Caco-2 (cell line): ENCODE data around the gene DDX60. TPM values are rescaled to one million over a fixed set of nuclear protein-coding genes. Genes with fewer than 3 reads are reported as not detected.

Experiments
- BruUV-seq: library from RNA; stranded (reverse); fragments of 400-500 nt; replicated peaks from 2 replicates; lab custom pipeline; 2021; lab: Mats Ljungman, UMichigan
- CTCF ChIA-PET: fragments of 300-600 bp; sonication (Branson Sonifier 250); formaldehyde crosslinking; loops from one replicate; lab custom pipeline; 2022; ENCODE audit warnings: antibody characterized with exemption; lab: Charles Lee
- POLR2A ChIA-PET: fragments of 300-600 bp; sonication (Branson Sonifier 250); formaldehyde crosslinking; loops from one replicate; lab custom pipeline; 2022; ENCODE audit warnings: antibody characterized with exemption; lab: Charles Lee
- DNase-seq, 2 experiments: peaks; one replicate each; pipeline versions ENCODE4 v3.0.0 to v3.0.0-alpha.2; 2020 to 2022
- H3K27me3 ChIP-seq: replicated peaks from 2 replicates; pipeline ENCODE4 v1.6.0; 2011; ENCODE audit warnings: low read length; ENCODE audit not compliant: control insufficient read depth, insufficient read depth
- H3K36me3 ChIP-seq: 2 replicates; pipeline ENCODE4 v1.5.1; 2011; ENCODE audit warnings: low read length; ENCODE audit not compliant: control insufficient read depth, insufficient read depth
- H3K4me1 ChIP-seq: fragments of 250-450 bp; sonication (Bioruptor Pico); 2 replicates; pipeline ENCODE4 v1.5.1; 2020; ENCODE audit warnings: mild to moderate bottlenecking
- H3K4me3 ChIP-seq: 2 replicates; pipeline ENCODE4 v1.5.1; 2011; ENCODE audit warnings: low read depth, mild to moderate bottlenecking, control low read depth, low read length
- H3K9me3 ChIP-seq: fragments of 250-450 bp; sonication (Bioruptor Pico); 2 replicates; pipeline ENCODE4 v1.5.1; 2020; ENCODE audit warnings: mild to moderate bottlenecking, moderate library complexity
- H3K27ac Mint-ChIP-seq: one replicate; pipeline ENCODE4 v1.8.0; 2022; ENCODE audit warnings: mixed read lengths; ENCODE audit not compliant: unreplicated experiment
- H3K27me3 Mint-ChIP-seq: one replicate; pipeline ENCODE4 v1.8.0; 2022; ENCODE audit warnings: mixed read lengths; ENCODE audit not compliant: insufficient read depth, unreplicated experiment
- H3K36me3 Mint-ChIP-seq: one replicate; pipeline ENCODE4 v1.8.0; 2022; ENCODE audit warnings: mild to moderate bottlenecking, mixed read lengths; ENCODE audit not compliant: insufficient read depth, unreplicated experiment
- H3K4me1 Mint-ChIP-seq: one replicate; pipeline ENCODE4 v1.8.0; 2022; ENCODE audit warnings: low read depth, mixed read lengths; ENCODE audit not compliant: unreplicated experiment
- H3K4me3 Mint-ChIP-seq: one replicate; pipeline ENCODE4 v1.8.0; 2022; ENCODE audit warnings: mild to moderate bottlenecking, moderate library complexity, mixed read lengths; ENCODE audit not compliant: unreplicated experiment
- H3K9me3 Mint-ChIP-seq: one replicate; pipeline ENCODE4 v1.8.0; 2022; ENCODE audit warnings: mixed read lengths; ENCODE audit not compliant: unreplicated experiment
- intact Hi-C: fragments of 100-400 bp; cut with micrococcal nuclease; formaldehyde crosslinking; loops from one replicate; pipeline ENCODE4 v1.10.0; 2022; ENCODE audit not compliant: unreplicated experiment
- total RNA-seq: library from RNA; stranded (reverse); gene quantifications from 2 replicates; pipeline ENCODE4 v1.2.3, GENCODE V29; 2022
- TF ChIP-seq, protein P1 (sequence below), 2 experiments: fragments of 200-600 bp in 1 of 2; IDR thresholded peaks; 1 replicate in 1 of 2; 2 replicates in 1 of 2; pipeline versions ENCODE4 v1.5.1 to v1.8.0; 2011 to 2022; ENCODE audit warnings: antibody characterized with exemption in 1 of 2, control low read depth in 1 of 2, inconsistent platforms in 1 of 2, low read depth in 1 of 2, low read length in 1 of 2, mild to moderate bottlenecking in 1 of 2, moderate library complexity in 1 of 2; ENCODE audit not compliant: insufficient read depth in 1 of 2, severe bottlenecking in 1 of 2, unreplicated experiment in 1 of 2

DDX60 gene
- total RNA-seq, 1 experiment from 2014 or later: 0.70 TPM

DNA sequence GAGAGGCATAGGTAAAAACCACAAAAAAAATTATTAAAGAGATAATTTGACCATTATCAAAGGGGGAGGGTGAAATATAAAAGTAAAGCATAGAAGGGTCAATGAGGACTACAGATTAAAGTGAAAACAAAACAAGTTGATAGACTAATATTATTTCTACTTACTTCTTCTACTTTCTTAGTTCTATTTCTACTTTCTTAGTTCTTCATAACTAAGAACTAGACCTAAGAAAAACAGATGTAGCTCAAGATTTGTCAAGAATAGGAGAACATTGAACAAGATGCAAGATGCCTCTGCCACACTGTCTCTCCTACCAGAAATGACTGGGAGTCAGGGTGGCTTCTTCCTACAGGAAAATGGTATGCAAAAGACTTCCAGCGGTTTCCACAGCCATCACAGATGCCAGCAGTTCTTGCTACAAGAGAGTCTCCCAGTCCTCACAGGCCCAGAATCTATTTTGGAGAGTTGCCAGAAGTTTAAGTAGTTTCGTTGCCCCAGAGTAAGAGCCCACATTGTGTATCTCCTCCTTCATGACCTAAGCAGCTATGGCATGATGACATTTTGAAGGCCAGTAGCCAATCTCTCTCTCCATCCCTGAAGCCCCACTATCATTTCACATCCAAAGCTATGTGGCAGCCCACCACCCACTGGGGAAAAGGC, 42.9 kb upstream of the DDX60 start:
- no TSS peak for BruUV-seq
- no peaks in the 10 kb centered on the region for H3K4me1 ChIP-seq
- TF ChIP-seq, protein P1, sequence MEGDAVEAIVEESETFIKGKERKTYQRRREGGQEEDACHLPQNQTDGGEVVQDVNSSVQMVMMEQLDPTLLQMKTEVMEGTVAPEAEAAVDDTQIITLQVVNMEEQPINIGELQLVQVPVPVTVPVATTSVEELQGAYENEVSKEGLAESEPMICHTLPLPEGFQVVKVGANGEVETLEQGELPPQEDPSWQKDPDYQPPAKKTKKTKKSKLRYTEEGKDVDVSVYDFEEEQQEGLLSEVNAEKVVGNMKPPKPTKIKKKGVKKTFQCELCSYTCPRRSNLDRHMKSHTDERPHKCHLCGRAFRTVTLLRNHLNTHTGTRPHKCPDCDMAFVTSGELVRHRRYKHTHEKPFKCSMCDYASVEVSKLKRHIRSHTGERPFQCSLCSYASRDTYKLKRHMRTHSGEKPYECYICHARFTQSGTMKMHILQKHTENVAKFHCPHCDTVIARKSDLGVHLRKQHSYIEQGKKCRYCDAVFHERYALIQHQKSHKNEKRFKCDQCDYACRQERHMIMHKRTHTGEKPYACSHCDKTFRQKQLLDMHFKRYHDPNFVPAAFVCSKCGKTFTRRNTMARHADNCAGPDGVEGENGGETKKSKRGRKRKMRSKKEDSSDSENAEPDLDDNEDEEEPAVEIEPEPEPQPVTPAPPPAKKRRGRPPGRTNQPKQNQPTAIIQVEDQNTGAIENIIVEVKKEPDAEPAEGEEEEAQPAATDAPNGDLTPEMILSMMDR (IDR thresholded peaks at IDR 0.05; ENCODE audit: insufficient read depth in 1 of 2, low read depth in 1 of 2, low read length in 1 of 2, severe bottlenecking in 1 of 2, unreplicated experiment in 1 of 2): no peak
- no peak for DNase-seq
- no peak overlapping the region for H3K4me3 ChIP-seq
- H3K27me3 ChIP-seq: no peaks in the 10 kb centered on the region
- CTCF ChIA-PET: no interaction called here
- H3K9me3 Mint-ChIP-seq: no peaks in the 10 kb centered on the region
- H3K27me3 Mint-ChIP-seq: no peaks in the 10 kb centered on the region
- POLR2A ChIA-PET: no interaction called here
- H3K36me3 Mint-ChIP-seq: no peaks in the 10 kb centered on the region
- no peak overlapping the region for H3K4me3 Mint-ChIP-seq
- no peaks in the 10 kb centered on the region for H3K9me3 ChIP-seq
- H3K4me1 Mint-ChIP-seq: no peaks in the 10 kb centered on the region
- no peaks in the 10 kb centered on the region for H3K36me3 ChIP-seq
- H3K27ac Mint-ChIP-seq: no peak overlapping the region
- intact Hi-C loops: no loop called here

DNA sequence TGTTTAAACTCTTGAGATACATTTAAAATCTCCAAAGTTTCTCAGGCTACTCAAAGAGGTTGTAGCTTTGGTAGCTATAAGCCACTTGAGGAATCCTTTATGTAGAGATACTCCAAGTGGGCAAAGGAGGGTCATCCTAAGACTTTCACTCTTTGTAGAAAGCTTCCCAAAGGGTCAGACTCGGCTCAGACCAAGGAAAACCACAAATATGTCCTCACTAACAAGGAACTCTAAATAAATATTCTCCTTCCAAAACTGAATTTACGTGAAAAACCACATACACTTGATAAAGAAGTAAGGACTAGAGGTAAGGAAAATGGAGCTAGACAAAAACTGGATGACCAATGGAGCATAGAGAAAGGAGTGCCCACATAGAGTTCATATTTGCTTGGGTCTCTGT, 41.7 kb upstream of the DDX60 start:
- H3K36me3 ChIP-seq: no peaks in the 10 kb centered on the region
- BruUV-seq: no TSS peak
- Mint-ChIP-seq H3K4me1 (no peaks in the 10 kb centered on the region), H3K27me3 (no peaks in the 10 kb centered on the region), H3K36me3 (no peaks in the 10 kb centered on the region), H3K4me3 (no peak overlapping the region), H3K27ac (no peak overlapping the region), H3K9me3 (no peaks in the 10 kb centered on the region)
- no peaks in the 10 kb centered on the region for H3K27me3 ChIP-seq
- ChIA-PET CTCF (no interaction called here), POLR2A (no interaction called here)
- TF ChIP-seq, protein P1 (IDR thresholded peaks at IDR 0.05; ENCODE audit: insufficient read depth in 1 of 2, low read depth in 1 of 2, low read length in 1 of 2, severe bottlenecking in 1 of 2, unreplicated experiment in 1 of 2): no peak
- no peak overlapping the region for H3K4me3 ChIP-seq
- intact Hi-C loops: no loop called here
- no peak for DNase-seq
- H3K9me3 ChIP-seq: no peaks in the 10 kb centered on the region
- H3K4me1 ChIP-seq: no peaks in the 10 kb centered on the region

DNA sequence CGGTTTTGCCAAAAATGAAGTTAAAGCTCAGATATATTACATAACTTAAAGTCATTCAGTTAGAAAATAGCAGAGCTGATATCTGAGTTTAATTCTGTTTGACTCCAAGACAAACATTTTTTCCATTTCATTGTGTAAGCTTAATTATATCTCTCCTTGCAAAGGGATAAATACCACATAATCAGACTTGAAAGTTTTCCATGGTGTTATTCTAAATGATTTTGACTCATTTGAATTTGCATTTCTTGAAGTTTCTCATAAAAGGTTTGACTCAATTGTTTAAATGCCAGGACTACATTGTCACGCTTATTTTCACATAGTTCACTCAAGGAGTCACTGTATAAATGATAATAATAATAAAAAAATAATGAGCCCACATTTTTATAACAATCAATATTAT, 39.4 kb upstream of the DDX60 start:
- Mint-ChIP-seq H3K36me3 (no peaks in the 10 kb centered on the region), H3K9me3 (no peaks in the 10 kb centered on the region), H3K27ac (no peak overlapping the region), H3K27me3 (no peaks in the 10 kb centered on the region), H3K4me3 (no peak overlapping the region), H3K4me1 (no peaks in the 10 kb centered on the region)
- POLR2A ChIA-PET: no interaction called here
- intact Hi-C loops: no loop called here
- Histone ChIP-seq H3K4me3 (no peak overlapping the region), H3K9me3 (no peaks in the 10 kb centered on the region), H3K27me3 (no peaks in the 10 kb centered on the region), H3K4me1 (no peaks in the 10 kb centered on the region), H3K36me3 (no peaks in the 10 kb centered on the region)
- BruUV-seq: no TSS peak
- CTCF ChIA-PET: no interaction called here
- DNase-seq: no peak
- TF ChIP-seq, protein P1 (IDR thresholded peaks at IDR 0.05; ENCODE audit: insufficient read depth in 1 of 2, low read depth in 1 of 2, low read length in 1 of 2, severe bottlenecking in 1 of 2, unreplicated experiment in 1 of 2): no peak
